K562 (cell line): ENCODE results near the gene PIH1D1. TPM values are rescaled to one million over a fixed set of nuclear protein-coding genes. Genes with fewer than 3 reads are reported as not detected.
A peak's percentile ranks its signal among the peaks of the same experiment; 100 is the strongest.

ENCODE experiments used
- ATAC-seq: fragments of 200-7000 bp; cut with Tn5 transposase; 3 replicates; pipeline ENCODE4 v1.9.1; 2020; ENCODE audit warnings: moderate library complexity
- BruUV-seq: library from RNA; stranded (reverse); fragments of 400-500 nt; replicated peaks from 2 replicates; lab custom pipeline; 2021; lab: Mats Ljungman, UMichigan
- CTCF ChIA-PET: fragments of 300-600 bp; formaldehyde crosslinking; extraction: SDS; loops from one replicate; lab custom pipeline; 2021; ENCODE audit warnings: low intra/inter-chr PET ratio; lab: Yijun Ruan, JAX
- POLR2A ChIA-PET: fragments of 300-600, 350-650 bp; sonication (Branson Sonifier 250); formaldehyde crosslinking; extraction: SDS; loops from one replicate; lab custom pipeline; 2021; ENCODE audit warnings: antibody characterized with exemption, inconsistent platforms; lab: Yijun Ruan, JAX
- DNase-seq, 4 experiments: peaks; one replicate each; pipeline versions ENCODE4 v3.0.0 to v3.0.0-alpha.2; 2011 to 2018; ENCODE audit warnings: low spot score in 3 of 4, mixed read lengths in 3 of 4; ENCODE audit errors: extremely low read depth in 1 of 4
- FAIRE-seq: peaks from 2 replicates; lab custom pipeline; 2011; peaks lifted over from hg19 to GRCh38; lab: Jason Lieb, UNC
- H2AFZ ChIP-seq: 2 replicates; pipeline ENCODE4 v1.6.0; 2011; ENCODE audit warnings: low read depth, low read length, control low read depth, inconsistent platforms
- H3K27ac ChIP-seq: fragments of 200-600 bp; 3 replicates; pipeline ENCODE4 v1.8.0; 2011; ENCODE audit warnings: low read depth, mild to moderate bottlenecking, control low read depth, inconsistent platforms, low read length, moderate library complexity, mixed read lengths; ENCODE audit errors: extremely low read depth
- H3K27me3 ChIP-seq, 2 experiments: fragments of 300-600 bp in 1 of 2; 2 replicates in 1 of 2; 3 replicates in 1 of 2; pipeline versions ENCODE4 v1.6.0 to v1.8.0; 2011; ENCODE audit warnings: inconsistent platforms in 2 of 2, low read length in 2 of 2, mild to moderate bottlenecking in 1 of 2, mixed read lengths in 1 of 2, moderate library complexity in 1 of 2; ENCODE audit not compliant: control insufficient read depth in 2 of 2, insufficient read depth in 2 of 2
- H3K36me3 ChIP-seq: fragments of 300-600 bp; 3 replicates; pipeline ENCODE4 v1.8.0; 2011; ENCODE audit warnings: mild to moderate bottlenecking, low read length, inconsistent platforms; ENCODE audit not compliant: control insufficient read depth, insufficient read depth
- H3K4me1 ChIP-seq, 2 experiments: fragments of 200-600 bp in 1 of 2; replicated peaks in 1 of 2; 2 replicates in 1 of 2; 3 replicates in 1 of 2; pipeline versions ENCODE4 v1.5.1 to v1.8.0; 2011; ENCODE audit warnings: inconsistent platforms in 2 of 2, low read length in 2 of 2, mild to moderate bottlenecking in 1 of 2, mixed read lengths in 1 of 2, moderate library complexity in 1 of 2; ENCODE audit not compliant: control insufficient read depth in 2 of 2, insufficient read depth in 2 of 2
- H3K4me2 ChIP-seq: 2 replicates; pipeline ENCODE4 v1.6.1; 2011; ENCODE audit warnings: low read length, control low read depth, inconsistent platforms, mixed read lengths; ENCODE audit not compliant: insufficient read depth
- H3K4me3 ChIP-seq: fragments of 200-600 bp; sonication (generic), shearing (Covaris generic); 2 replicates; pipeline ENCODE4 v1.5.1; 2016; ENCODE audit warnings: control low read depth, inconsistent platforms
- H3K79me2 ChIP-seq: fragments of 200-600 bp; 3 replicates; pipeline ENCODE4 v1.8.0; 2011; ENCODE audit warnings: low read length, inconsistent platforms; ENCODE audit not compliant: control insufficient read depth, insufficient read depth
- H3K9ac ChIP-seq, 2 experiments: 2 replicates each; pipeline versions ENCODE4 v1.6.0 to v1.6.1; 2011; ENCODE audit warnings: low read depth in 2 of 2, low read length in 2 of 2, control low read depth in 1 of 2, inconsistent platforms in 1 of 2, mild to moderate bottlenecking in 1 of 2, mixed read lengths in 1 of 2; ENCODE audit not compliant: insufficient read depth in 1 of 2
- H3K9me1 ChIP-seq: one replicate; pipeline ENCODE4 v1.6.0; 2011; ENCODE audit warnings: inconsistent platforms, mild to moderate bottlenecking, low read length, moderate library complexity; ENCODE audit not compliant: control insufficient read depth, insufficient read depth
- H3K9me3 ChIP-seq: replicated peaks from 2 replicates; pipeline ENCODE4 v1.5.1; 2011; ENCODE audit warnings: low read depth, low read length, inconsistent platforms; ENCODE audit not compliant: control insufficient read depth, insufficient read depth
- H4K20me1 ChIP-seq: replicated peaks from 2 replicates; pipeline ENCODE4 v1.6.1; 2011; ENCODE audit warnings: low read length, inconsistent platforms, mixed read lengths; ENCODE audit not compliant: control insufficient read depth, insufficient read depth
- NCOA6 ChIP-seq: fragments of 450-650 bp; IDR thresholded peaks from 2 replicates; pipeline ENCODE4 v1.6.1; 2017; ENCODE audit warnings: mild to moderate bottlenecking
- NONO ChIP-seq, 2 experiments: fragments of 200-400 bp in 1 of 2; fragments of 450-650 bp in 1 of 2; formaldehyde crosslinking in 1 of 2; IDR thresholded peaks; 2 replicates each; pipeline ENCODE4 v1.6.1; 2017; ENCODE audit warnings: low read depth in 2 of 2, mild to moderate bottlenecking in 2 of 2, moderate library complexity in 2 of 2, low read length in 1 of 2
- SAP30 ChIP-seq: fragments of 200-600 bp; sonication (generic); IDR thresholded peaks from 2 replicates; pipeline ENCODE4 v1.6.1; 2012; ENCODE audit warnings: borderline replicate concordance, low read depth, mild to moderate bottlenecking, moderate library complexity, low read length, control low read depth, inconsistent platforms; ENCODE audit not compliant: insufficient read depth, poor library complexity, severe bottlenecking
- ZSCAN32 ChIP-seq: fragments of 450-650 bp; formaldehyde crosslinking; IDR thresholded peaks from 2 replicates; pipeline ENCODE4 v1.4.0; 2020; ENCODE audit warnings: mild to moderate bottlenecking, moderate library complexity
- WGBS: fragments of 100-300 bp; shearing (Covaris generic); methylation state at CpG from one replicate; pipeline ENCODE4 v1.1.6; 2016; ENCODE audit warnings: low coverage, mixed read lengths; ENCODE audit not compliant: insufficient coverage; ENCODE audit errors: missing lambda C conversion rate; 5-methylcytosine and 5-hydroxymethylcytosine counted together
- in situ Hi-C: fragments of 300-500 bp; cut with MboI; formaldehyde crosslinking; loops from 4 replicates; pipeline ENCODE4 v1.15.0; 2018; ENCODE audit warnings: inconsistent platforms, mixed read lengths
- intact Hi-C: fragments of 100-400 bp; cut with micrococcal nuclease; formaldehyde crosslinking; loops from 2 replicates; pipeline ENCODE4 v1.14.2; 2022
- polyA plus RNA-seq, 8 experiments: library from polyadenylated mRNA; depleted of rRNA in 4 of 8; stranded (reverse) in 5 of 8; unstranded in 3 of 8; fragments of >200 nt; fragmentation: Nextera tagmentation in 2 of 8; fragmentation: Illumina TruSeq in 1 of 8; extraction: Ambion mirVana in 2 of 8; extraction: Trizol in 1 of 8; gene quantifications; 2 replicates each; pipeline versions ENCODE4 v1.2.1 to v1.2.3, GENCODE V29; 2011 to 2014; ENCODE audit warnings: inconsistent platforms in 1 of 8, missing spikeins in 1 of 8
- total RNA-seq, 7 experiments: library from RNA; depleted of rRNA in 6 of 7; stranded (reverse); fragments of >200 nt in 6 of 7; fragmentation: Illumina TruSeq in 2 of 7; extraction: Trizol in 2 of 7; gene quantifications; 2 replicates each; pipeline versions ENCODE4 v1.2.1 to v1.2.3, GENCODE V29; 2011 to 2021; ENCODE audit warnings: low replicate concordance in 1 of 7
- TF ChIP-seq, protein P1 (sequence below): sonication (generic); formaldehyde crosslinking; IDR thresholded peaks from 2 replicates; pipeline ENCODE4 v1.8.1; 2023; ENCODE audit warnings: mild to moderate bottlenecking, missing genetic modification reagents
- TF ChIP-seq, protein P2 (sequence below), 2 experiments: IDR thresholded peaks; 2 replicates each; pipeline ENCODE4 v1.6.1; 2011; ENCODE audit warnings: borderline replicate concordance in 1 of 2, control low read depth in 1 of 2, low read depth in 1 of 2, low read length in 1 of 2, mild to moderate bottlenecking in 1 of 2, mixed read lengths in 1 of 2, moderate library complexity in 1 of 2; ENCODE audit not compliant: insufficient read depth in 1 of 2, insufficient read length in 1 of 2, poor library complexity in 1 of 2, severe bottlenecking in 1 of 2; ENCODE audit errors: extremely low read depth in 1 of 2

Gene PIH1D1
- total and polyA plus RNA-seq, 9 of the 15 experiments (the other 6 are each of a cell fraction or from before 2014, with no cell fraction given) = 26.5 to 224 (median 137) TPM

DNA sequence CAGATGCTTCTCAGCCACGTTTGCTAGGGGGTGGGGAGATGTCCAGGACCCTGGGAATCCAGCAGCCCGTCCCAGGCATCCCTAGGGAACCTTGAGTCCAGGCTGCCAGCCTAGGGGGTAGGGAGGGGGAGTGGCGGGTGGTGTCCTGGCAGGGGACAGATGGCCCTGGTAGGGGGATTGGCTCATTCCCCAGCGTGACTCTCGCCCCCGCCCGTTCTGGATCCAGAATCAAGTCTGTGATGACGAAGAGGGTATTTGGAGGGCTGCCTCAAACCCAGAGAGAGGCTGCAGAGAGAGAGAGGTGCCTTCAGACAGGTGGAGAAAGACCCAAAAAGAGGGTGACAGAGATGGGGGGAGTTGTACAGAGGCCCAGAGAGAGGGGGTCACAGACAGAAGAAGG, 14.4 kb downstream of the PIH1D1 start:
- WGBS = 14% methylated on average over 8 of the region's 8 CpGs
- CTCF ChIA-PET = interaction anchor here (0.5 kb wide), 1 partner anchor 648 kb away, joined by 4 read pairs; no protein-coding TSS in a partner anchor

More for the DNA sequence above, 14.4 kb downstream of the PIH1D1 start:
- FAIRE-seq = no peak
- Histone ChIP-seq H2AFZ (no peak overlapping the region), H3K79me2 (no peaks in the 10 kb centered on the region), H3K9ac (peak overlapping the region in 1 of 2 experiments; percentile 50; a peak in 1 of 4 replicates), H4K20me1 (no peaks in the 10 kb centered on the region), H3K4me1 (peaks cover 36 to 57% of the 10 kb centered on the region in 2 experiments), H3K9me3 (no peaks in the 10 kb centered on the region), H3K4me2 (no peak overlapping the region), H3K36me3 (no peaks in the 10 kb centered on the region), H3K27ac (no peak overlapping the region), H3K9me1 (no peaks in the 10 kb centered on the region), H3K4me3 (no peak overlapping the region), H3K27me3 (peaks cover 7 to 19% of the 10 kb centered on the region in 2 experiments; a peak in 4 of 5 replicates)
- no peak for ATAC-seq
- DNase-seq = no peak
- TF ChIP-seq ZSCAN32 (CRISPR knock-in tag) (no peak), NCOA6 (no peak), SAP30 (no peak), NONO (IDR thresholded peaks at IDR 0.05; ENCODE audit: low read depth in 2 of 2, low read length in 1 of 2) (no peak)
- TF ChIP-seq, protein P1, sequence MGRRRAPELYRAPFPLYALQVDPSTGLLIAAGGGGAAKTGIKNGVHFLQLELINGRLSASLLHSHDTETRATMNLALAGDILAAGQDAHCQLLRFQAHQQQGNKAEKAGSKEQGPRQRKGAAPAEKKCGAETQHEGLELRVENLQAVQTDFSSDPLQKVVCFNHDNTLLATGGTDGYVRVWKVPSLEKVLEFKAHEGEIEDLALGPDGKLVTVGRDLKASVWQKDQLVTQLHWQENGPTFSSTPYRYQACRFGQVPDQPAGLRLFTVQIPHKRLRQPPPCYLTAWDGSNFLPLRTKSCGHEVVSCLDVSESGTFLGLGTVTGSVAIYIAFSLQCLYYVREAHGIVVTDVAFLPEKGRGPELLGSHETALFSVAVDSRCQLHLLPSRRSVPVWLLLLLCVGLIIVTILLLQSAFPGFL (CRISPR knock-in tag) = no peak
- TF ChIP-seq, protein P2, sequence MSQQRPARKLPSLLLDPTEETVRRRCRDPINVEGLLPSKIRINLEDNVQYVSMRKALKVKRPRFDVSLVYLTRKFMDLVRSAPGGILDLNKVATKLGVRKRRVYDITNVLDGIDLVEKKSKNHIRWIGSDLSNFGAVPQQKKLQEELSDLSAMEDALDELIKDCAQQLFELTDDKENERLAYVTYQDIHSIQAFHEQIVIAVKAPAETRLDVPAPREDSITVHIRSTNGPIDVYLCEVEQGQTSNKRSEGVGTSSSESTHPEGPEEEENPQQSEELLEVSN (IDR thresholded peaks at IDR 0.05; ENCODE audit: borderline replicate concordance in 1 of 2, extremely low read depth in 1 of 2, insufficient read depth in 1 of 2, insufficient read length in 1 of 2, low read depth in 1 of 2, low read length in 1 of 2, poor library complexity in 1 of 2, severe bottlenecking in 1 of 2) = peak in 1 of 2 experiments; percentile 5
- BruUV-seq = no TSS peak
- POLR2A ChIA-PET = interaction anchor here (1.1 kb wide), 1 partner anchor 17 kb away, joined by 3 read pairs; no protein-coding TSS in a partner anchor
- intact Hi-C loops = no loop called here
- in situ Hi-C loops = loop anchor here (5.0 kb wide), 1 partner anchor 45 kb away; no protein-coding TSS in a partner anchor
